Esophagus squamous epithelium (tissue), 4 donors: Measurements from ENCODE around the gene TRAPPC11.

Source experiments
- POLR2A ChIP-seq, 4 donors: fragments of 450-650 bp; IDR thresholded peaks; one replicate each; pipeline ENCODE4 v1.6.1; 2017; ENCODE audit warnings: antibody characterized with exemption in 4 of 4, mild to moderate bottlenecking in 4 of 4, moderate library complexity in 3 of 4
- TF ChIP-seq, protein P1 (sequence below), 6 experiments: fragments of 450-650 bp in 4 of 6; fragments of 200-600 bp in 2 of 6; sonication (generic) in 2 of 6; IDR thresholded peaks; one replicate each; pipeline ENCODE4 v1.5.1; 2016 to 2019; ENCODE audit warnings: antibody characterized with exemption in 6 of 6, mild to moderate bottlenecking in 4 of 6, moderate library complexity in 4 of 6

DNA sequence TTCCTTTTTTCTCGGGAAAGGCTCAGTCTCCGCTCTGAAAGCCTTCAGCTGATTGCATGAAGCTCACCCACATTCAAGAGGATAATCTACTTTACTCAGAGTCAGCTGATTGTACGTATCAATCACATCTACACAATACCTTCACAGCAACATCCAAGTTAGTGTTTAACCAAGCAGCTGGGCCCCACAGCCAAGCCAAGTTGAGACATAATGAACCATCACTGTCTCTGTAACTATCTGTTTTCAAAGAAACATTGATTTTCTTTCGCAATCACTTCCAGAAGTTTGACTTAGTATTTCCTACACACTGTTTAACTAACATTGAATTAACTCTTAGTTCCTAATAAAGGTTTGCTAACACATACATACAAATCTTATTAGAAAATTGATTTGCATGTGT, 40.4 kb upstream of the TRAPPC11 start:
- TF ChIP-seq, protein P1, sequence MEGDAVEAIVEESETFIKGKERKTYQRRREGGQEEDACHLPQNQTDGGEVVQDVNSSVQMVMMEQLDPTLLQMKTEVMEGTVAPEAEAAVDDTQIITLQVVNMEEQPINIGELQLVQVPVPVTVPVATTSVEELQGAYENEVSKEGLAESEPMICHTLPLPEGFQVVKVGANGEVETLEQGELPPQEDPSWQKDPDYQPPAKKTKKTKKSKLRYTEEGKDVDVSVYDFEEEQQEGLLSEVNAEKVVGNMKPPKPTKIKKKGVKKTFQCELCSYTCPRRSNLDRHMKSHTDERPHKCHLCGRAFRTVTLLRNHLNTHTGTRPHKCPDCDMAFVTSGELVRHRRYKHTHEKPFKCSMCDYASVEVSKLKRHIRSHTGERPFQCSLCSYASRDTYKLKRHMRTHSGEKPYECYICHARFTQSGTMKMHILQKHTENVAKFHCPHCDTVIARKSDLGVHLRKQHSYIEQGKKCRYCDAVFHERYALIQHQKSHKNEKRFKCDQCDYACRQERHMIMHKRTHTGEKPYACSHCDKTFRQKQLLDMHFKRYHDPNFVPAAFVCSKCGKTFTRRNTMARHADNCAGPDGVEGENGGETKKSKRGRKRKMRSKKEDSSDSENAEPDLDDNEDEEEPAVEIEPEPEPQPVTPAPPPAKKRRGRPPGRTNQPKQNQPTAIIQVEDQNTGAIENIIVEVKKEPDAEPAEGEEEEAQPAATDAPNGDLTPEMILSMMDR (IDR thresholded peaks at IDR 0.05) = no peak
- TF ChIP-seq POLR2A (IDR thresholded peaks at IDR 0.05) = no peak
